ENCODE measurements around the gene SELENON.

DNA sequence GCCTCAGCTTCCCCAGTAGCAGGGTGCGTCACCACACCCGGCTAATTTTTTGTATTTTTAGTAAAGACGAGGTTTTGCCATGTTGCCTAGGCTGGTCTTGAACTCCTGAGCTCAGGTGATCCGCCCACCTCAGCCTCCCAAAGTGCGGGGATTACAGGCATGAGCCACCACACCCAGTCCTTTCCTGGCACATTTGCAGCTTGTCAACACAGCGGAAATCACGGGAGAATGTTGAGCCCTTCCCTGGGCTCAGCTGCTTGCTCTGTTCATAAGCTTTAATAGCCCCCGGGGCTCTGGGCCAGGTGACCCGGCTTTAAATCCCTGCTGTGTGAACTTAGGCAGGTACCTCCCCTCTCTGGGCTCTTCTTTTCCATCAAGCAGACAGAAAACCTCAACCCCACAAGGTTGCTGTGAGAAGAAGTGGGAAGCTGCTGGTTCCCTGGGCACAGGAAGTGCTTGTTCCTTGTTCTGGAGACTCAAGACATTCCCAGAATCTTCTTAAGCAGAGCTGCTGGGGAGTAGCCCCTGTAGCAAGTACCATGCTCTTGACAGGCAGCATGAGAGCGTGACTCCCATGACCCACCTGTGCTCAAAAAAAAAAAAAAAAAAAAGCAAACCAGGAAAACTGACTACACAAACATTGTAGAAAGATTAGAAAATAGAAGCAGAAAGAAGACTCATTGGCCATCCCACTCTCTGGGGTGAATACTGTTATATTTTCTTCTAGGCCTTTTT lies 14.5 kb upstream of the SELENON start:
- no peak for TF ChIP-seq JUND (IDR thresholded peaks at IDR 0.05)
- TF ChIP-seq, protein P1, sequence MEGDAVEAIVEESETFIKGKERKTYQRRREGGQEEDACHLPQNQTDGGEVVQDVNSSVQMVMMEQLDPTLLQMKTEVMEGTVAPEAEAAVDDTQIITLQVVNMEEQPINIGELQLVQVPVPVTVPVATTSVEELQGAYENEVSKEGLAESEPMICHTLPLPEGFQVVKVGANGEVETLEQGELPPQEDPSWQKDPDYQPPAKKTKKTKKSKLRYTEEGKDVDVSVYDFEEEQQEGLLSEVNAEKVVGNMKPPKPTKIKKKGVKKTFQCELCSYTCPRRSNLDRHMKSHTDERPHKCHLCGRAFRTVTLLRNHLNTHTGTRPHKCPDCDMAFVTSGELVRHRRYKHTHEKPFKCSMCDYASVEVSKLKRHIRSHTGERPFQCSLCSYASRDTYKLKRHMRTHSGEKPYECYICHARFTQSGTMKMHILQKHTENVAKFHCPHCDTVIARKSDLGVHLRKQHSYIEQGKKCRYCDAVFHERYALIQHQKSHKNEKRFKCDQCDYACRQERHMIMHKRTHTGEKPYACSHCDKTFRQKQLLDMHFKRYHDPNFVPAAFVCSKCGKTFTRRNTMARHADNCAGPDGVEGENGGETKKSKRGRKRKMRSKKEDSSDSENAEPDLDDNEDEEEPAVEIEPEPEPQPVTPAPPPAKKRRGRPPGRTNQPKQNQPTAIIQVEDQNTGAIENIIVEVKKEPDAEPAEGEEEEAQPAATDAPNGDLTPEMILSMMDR (IDR thresholded peaks at IDR 0.05; ENCODE audit: low read depth, low read length, missing input control), result no peak
- no peak for TF ChIP-seq GABPA (IDR thresholded peaks at IDR 0.05 in 1 of 2, conservative IDR thresholded peaks at IDR 0.05 in 1 of 2)
- TF ChIP-seq, protein P2, sequence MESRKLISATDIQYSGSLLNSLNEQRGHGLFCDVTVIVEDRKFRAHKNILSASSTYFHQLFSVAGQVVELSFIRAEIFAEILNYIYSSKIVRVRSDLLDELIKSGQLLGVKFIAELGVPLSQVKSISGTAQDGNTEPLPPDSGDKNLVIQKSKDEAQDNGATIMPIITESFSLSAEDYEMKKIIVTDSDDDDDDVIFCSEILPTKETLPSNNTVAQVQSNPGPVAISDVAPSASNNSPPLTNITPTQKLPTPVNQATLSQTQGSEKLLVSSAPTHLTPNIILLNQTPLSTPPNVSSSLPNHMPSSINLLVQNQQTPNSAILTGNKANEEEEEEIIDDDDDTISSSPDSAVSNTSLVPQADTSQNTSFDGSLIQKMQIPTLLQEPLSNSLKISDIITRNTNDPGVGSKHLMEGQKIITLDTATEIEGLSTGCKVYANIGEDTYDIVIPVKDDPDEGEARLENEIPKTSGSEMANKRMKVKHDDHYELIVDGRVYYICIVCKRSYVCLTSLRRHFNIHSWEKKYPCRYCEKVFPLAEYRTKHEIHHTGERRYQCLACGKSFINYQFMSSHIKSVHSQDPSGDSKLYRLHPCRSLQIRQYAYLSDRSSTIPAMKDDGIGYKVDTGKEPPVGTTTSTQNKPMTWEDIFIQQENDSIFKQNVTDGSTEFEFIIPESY (IDR thresholded peaks at IDR 0.05), result no peak
- no peak for TF ChIP-seq EGR1 (IDR thresholded peaks at IDR 0.05; ENCODE audit: low read depth in 2 of 2)
- no peak for TF ChIP-seq HNF4A (conservative IDR thresholded peaks at IDR 0.05)
- no peak for TF ChIP-seq TAF1 (conservative IDR thresholded peaks at IDR 0.05)

Data from liver (tissue), 3 donors.